ENCODE measurements around the gene SLC17A9. TPM values are rescaled to one million over a fixed set of nuclear protein-coding genes. Genes with fewer than 3 reads are reported as not detected.

The SLC17A9 gene
- total and polyA plus RNA-seq, 2 of the 8 experiments (the other 6 are each of a cell fraction or from before 2014, with no cell fraction given): 23.5 to 35.2 TPM

DNA sequence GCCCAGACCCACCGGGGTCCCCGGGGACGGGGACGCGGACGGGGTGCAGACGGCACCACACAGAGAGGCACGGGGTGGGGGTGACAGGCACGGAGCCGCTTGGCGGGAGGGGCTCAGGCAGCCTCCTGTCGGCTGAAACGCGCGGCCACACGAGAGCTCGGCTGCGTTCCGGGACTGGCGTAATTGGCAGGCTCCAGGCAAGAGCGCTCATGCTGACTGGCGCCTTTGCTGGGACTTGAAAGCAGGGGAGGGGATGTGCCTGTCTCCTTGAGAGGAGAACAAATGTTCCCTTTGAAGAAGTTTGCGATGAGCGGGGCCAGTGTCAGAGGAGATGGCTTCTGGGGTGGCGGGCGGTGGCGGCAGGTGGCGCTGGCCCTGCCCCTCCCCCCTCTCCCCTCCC lies 28.5 kb downstream of the SLC17A9 start (continued):
- no peak for TF ChIP-seq TBP (IDR thresholded peaks at IDR 0.05; ENCODE audit: low read depth, low read length)

All from H1 (cell line).